ENCODE data around the gene LSMEM2.
A peak's percentile ranks its signal among the peaks of the same experiment; 100 is the strongest.
"Not testable (repeated sequence)": the region's sequence is repeated elsewhere in the genome, so short reads cannot be mapped to it uniquely, and the experiment has no call there.

LSMEM2 gene

GRCh38 chr3:50278880-50279224 is at the start of gene LSMEM2:
Gene LSMEM2, plus strand, starts transcription at chr3:50279087. Its CDS starts 27 bp downstream, at chr3:50279114.
- no peak for DNase-seq (ENCODE audit: low read depth in 3 of 3)

DNA sequence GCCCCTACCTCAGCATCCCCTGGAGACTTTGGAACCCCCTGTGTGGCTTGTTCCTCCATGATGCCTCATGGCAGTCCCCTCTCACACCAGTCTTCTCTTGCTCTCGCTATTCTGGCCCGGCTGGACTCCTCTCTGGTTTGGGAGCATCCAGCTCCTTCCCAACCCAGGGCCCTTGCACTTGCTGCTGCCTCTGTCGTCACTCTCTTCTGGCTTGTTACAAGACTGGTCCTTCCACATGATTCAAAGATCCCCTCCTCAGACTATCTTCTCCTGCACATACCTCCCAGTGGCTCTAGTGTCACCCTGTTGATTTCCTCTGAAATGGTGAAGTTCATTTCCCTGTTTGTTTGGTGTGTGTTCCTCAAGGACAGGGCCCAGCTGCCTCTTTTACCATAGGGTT is 49.4 kb upstream of the LSMEM2 start:
- no peak for DNase-seq (ENCODE audit: low read depth in 3 of 3)

DNA sequence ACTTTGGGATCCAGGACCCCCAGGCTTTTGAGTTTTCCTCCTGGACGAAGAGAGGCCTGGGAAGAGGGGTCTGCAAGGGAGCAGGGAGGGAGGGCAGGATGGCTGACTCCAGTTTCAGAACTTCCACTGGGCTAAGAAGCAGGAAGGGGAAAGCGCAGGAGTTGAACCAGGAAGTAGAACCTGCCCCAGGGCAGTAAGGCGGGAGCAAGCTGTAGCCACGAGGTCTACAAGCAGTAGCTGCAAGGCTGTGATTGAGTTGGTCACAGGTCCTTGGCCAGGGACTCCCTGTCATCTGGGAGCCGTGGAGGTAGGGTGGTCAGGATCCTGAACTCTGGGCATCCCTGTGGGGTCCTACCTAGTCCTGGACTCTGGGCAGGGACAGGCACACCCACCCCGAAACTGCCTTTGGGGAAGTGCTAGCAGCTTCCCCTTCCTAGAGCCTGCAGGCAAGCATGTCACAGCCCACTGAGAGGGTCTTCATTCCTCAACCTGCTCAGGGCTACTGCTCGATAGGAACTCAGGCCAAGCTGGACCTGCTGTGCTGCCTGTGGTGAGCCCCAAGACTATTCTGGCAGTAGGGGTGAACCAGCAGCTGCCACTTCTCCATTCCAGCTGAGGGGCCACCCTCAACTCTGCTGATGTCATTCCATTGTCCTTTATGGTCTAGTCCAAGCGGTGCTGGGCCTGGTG is 48.6 kb upstream of the LSMEM2 start:
- no peak for DNase-seq (ENCODE audit: low read depth in 3 of 3)

DNA sequence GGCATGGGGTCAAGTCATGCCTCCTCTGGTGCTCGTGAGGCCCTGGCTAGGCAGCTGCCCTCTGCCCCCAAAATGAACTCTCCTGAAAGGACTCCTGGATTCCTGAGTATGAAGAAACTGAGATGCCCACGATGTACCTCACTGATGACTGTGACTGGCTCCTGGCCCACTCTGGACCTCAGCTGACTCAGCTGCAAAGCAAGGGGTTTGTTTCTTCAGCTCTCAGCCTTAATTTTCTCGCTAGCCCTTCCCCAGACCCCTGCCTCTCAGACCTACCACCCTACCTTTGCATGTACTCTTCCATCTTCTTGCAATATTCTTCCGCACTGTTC is 48.1 kb upstream of the LSMEM2 start:
- no peak for DNase-seq (ENCODE audit: low read depth in 3 of 3)

GRCh38 chr3:50231581-50231980 is 47.3 kb upstream of the LSMEM2 start:
- DNase-seq (ENCODE audit: low read depth in 3 of 3), result no peak

GRCh38 chr3:50232303-50232702 is 46.6 kb upstream of the LSMEM2 start:
- DNase-seq (ENCODE audit: low read depth in 3 of 3), result no peak

- DNase-seq (ENCODE audit: low read depth in 3 of 3), result no peak
Observed at GRCh38 chr3:50233176-50233575, 45.7 kb upstream of the LSMEM2 start.

DNA sequence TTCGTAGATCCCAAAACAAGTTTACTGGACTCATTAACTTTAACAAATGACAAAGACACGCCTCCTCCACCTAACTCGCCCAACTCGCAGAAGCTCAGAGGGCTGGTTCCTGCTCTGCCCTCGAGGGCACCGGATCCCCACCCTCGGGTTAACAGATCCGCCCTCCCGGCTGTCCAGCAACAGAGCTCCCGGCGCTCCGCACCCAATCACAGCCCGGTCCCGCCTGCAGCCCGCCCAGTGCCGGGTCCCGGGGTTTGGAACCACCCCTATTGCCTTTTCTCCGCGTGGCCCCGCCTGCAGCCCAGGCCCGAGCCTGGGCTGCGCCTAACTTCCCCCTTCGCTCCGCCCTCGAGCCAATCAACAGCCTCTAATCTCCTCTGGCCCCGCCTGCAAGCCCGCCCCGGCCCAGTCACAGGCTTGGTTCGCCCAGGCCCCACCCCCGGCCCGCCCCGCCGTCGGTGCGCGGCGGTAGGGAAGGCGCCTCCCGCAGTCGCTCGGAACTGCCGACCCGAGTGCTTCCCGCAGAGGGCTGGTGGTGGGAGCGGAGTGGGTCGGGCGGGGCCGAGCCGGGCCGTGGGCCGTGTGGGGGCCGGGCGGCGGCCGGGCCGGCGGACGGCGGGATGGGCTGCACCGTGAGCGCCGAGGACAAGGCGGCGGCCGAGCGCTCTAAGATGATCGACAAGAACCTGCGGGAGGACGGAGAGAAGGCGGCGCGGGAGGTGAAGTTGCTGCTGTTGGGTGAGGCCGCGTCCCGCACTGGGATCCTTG is 43.0 kb upstream of the LSMEM2 start, which contains the start of gene GNAI2:
GNAI2 (plus strand) TSS at position 489 of the 768 bp plus-strand sequence; CDS start at position 621, 132 bp downstream.
- DNase-seq (ENCODE audit: low read depth in 3 of 3), result peak; percentile 95 to 99 (median 98)

GRCh38 chr3:50236484-50237132 is 42.3 kb upstream of the LSMEM2 start:
- DNase-seq (ENCODE audit: low read depth in 3 of 3), result no peak

GRCh38 chr3:50237133-50237651 is 41.7 kb upstream of the LSMEM2 start:
- DNase-seq (ENCODE audit: low read depth in 3 of 3), result no peak

DNA sequence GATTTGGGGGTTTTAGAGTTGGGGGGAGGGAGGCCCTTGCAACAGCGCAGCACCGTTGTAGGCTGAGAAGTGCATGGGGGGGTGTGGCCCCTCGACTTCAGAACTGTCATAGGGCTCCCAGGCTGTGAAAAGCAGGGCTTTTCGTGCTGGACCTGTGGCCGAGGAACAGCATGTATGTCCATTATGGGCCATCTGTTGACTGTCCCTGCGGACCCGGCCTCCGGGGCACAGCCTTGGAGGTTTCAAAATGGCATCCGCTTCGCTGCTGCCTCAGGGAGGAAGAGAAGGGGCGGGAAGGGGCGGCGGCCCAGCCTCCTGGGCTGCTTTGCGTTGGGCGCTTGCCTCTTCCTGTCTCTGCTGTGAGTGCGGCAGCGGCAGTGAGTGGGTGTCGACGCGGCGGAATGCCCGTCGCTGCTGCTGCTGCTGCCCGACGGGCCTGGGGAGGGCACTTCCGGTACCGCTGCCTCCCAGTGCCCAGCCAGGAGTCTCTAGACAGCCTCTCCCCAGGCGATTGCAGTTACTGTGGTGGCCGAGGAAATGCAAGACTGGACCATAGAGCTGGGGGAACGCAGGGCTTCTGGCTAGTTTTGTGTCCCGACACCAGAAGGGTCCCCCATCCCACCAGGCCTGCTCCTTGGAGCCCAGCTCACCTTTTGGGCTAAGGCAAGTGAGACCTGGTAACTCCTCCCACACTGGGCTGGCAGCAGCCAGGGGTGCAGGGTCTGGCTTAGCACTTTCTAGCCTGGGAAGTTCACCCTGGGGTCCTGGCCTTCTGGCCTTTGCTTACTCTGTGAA is 40.9 kb upstream of the LSMEM2 start:
- DNase-seq (ENCODE audit: low read depth in 3 of 3), result peak; percentile 72 to 83 (median 79)

GRCh38 chr3:50238549-50239026 is 40.3 kb upstream of the LSMEM2 start:
- DNase-seq (ENCODE audit: low read depth in 3 of 3), result no peak

- DNase-seq (ENCODE audit: low read depth in 3 of 3), result no peak
Observed at GRCh38 chr3:50239649-50240048, 39.2 kb upstream of the LSMEM2 start.

GRCh38 chr3:50241163-50241562 is 37.7 kb upstream of the LSMEM2 start:
- DNase-seq (ENCODE audit: low read depth in 3 of 3), result no peak

GRCh38 chr3:50241713-50242380 is 37.0 kb upstream of the LSMEM2 start:
- DNase-seq (ENCODE audit: low read depth in 3 of 3), result no peak

GRCh38 chr3:50242381-50242770 is 36.5 kb upstream of the LSMEM2 start:
- no peak for DNase-seq (ENCODE audit: low read depth in 3 of 3)

GRCh38 chr3:50242851-50243542 is 35.9 kb upstream of the LSMEM2 start:
- peak in 1 of 3 donors; percentile 31 for DNase-seq (ENCODE audit: low read depth in 3 of 3)

DNA sequence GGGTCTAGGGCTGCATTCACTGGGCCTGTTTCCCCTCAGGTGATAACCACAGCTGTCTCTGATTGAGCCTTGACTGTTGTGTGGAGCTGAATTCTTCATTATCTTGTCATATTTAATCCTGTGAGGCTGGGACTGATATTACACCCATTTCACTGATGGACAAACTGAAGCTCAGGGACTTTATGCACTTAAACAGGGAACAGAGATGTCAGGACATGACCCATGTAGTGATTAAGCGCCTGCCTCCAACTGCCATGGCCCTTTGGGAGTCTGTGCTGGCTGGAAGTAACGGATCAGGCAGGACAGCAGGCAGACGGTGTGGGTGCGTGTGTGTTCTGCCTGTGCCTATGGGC is 35.4 kb upstream of the LSMEM2 start:
- DNase-seq (ENCODE audit: low read depth in 3 of 3), result no peak

DNA sequence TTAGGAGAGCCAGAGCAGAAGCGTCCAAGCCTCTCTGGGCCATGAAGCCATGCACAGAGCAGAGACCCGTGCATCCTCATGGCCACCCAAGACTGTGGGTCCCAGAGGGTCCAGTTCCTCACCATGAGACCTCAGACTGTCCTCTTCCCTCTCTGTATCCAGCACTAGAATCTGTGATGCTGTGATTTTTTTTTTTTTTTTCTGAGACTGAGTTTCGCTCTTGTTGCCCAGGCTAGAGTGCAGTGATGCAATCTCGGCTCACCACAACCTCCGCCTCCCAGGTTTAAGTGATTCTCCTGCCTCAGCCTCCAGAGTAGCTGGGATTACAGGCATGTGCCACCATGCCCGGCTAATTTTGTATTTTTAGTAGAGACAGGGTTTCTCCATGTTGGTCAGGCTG is 34.1 kb upstream of the LSMEM2 start:
- not testable (repeated sequence) for DNase-seq (ENCODE audit: low read depth in 3 of 3)

GRCh38 chr3:50245251-50245745 is 33.6 kb upstream of the LSMEM2 start:
- no peak for DNase-seq (ENCODE audit: low read depth in 3 of 3)

Measured in stimulated activated CD4-positive, alpha-beta T cell treated with anti-CD3 and anti-CD28 coated beads, TNF-alpha, amount 100 ng/mL, for 48 hours (primary cell).